Loucy (cell line): ENCODE data around the gene RGS3.

Experiments used
- EZH2phosphoT487 ChIP-seq: fragments of 200-600 bp; IDR thresholded peaks from 2 replicates; pipeline ENCODE4 v1.6.1; 2018; ENCODE audit warnings: antibody characterized with exemption, mild to moderate bottlenecking, moderate library complexity, borderline replicate concordance
- TF ChIP-seq, protein P1 (sequence below): fragments of 200-600 bp; sonication (generic); conservative IDR thresholded peaks from 2 replicates; pipeline ENCODE4 v1.5.1; 2014; ENCODE audit warnings: mild to moderate bottlenecking, antibody characterized with exemption, low read length

DNA sequence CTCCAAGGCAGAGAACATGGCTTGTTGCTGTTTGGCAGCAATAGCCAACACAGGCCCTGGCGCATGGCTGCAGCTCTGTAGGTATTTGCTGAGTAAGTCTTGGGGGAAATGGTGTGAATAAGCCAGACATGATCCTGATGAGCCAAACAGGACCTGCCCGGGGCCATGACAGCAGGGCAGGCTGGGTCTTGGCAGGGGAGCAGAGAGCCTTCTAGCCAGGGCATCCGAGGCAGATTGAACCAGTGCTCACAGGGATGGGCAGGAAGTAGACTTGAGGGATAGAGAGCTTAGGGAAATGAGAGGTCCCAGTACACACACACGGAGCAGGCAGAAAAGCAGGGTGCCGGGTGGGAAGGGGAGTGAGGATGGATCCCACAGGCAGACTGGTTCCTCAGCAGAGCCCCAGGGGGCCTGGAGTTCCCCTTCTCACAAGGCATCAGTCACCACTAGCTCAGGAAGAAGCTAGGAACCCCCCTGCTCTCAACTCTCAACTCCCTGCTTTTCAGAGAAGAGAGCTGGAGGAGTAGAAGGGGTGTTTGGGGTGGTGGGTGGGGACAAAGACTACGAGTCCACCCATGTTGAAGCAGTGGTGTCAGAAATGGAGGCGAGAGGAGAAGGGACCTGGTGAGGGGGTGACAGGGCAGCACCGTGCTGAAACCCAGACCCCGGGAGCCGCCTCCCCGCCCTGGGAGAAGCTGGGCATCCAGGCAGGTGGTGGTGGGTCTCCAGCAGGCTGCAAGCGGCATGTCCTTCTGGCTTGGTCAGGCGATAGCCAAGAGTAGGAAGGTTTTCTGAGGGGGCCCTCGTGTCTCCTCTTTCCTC lies 111.1 kb downstream of the RGS3 start:
- TF ChIP-seq, protein P1, sequence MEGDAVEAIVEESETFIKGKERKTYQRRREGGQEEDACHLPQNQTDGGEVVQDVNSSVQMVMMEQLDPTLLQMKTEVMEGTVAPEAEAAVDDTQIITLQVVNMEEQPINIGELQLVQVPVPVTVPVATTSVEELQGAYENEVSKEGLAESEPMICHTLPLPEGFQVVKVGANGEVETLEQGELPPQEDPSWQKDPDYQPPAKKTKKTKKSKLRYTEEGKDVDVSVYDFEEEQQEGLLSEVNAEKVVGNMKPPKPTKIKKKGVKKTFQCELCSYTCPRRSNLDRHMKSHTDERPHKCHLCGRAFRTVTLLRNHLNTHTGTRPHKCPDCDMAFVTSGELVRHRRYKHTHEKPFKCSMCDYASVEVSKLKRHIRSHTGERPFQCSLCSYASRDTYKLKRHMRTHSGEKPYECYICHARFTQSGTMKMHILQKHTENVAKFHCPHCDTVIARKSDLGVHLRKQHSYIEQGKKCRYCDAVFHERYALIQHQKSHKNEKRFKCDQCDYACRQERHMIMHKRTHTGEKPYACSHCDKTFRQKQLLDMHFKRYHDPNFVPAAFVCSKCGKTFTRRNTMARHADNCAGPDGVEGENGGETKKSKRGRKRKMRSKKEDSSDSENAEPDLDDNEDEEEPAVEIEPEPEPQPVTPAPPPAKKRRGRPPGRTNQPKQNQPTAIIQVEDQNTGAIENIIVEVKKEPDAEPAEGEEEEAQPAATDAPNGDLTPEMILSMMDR = no peak
- TF ChIP-seq EZH2phosphoT487 = no peak
